ENCODE data around the gene SLX4IP.

GRCh38 chr20:10603378-10603777 lies 168.3 kb downstream of the SLX4IP start:
- TF ChIP-seq CTCF (IDR thresholded peaks at IDR 0.05; ENCODE audit: insufficient read depth, low read length), result no peak
- TF ChIP-seq SPI1 (IDR thresholded peaks at IDR 0.05; ENCODE audit: borderline replicate concordance, low read depth), result no peak
- no peak for TF ChIP-seq REST (IDR thresholded peaks at IDR 0.05; ENCODE audit: insufficient replicate concordance, low read depth)
- TF ChIP-seq POLR2AphosphoS5 (IDR thresholded peaks at IDR 0.05; ENCODE audit: low read depth), result no peak
